ENCODE data around the gene PTMA.

DNA sequence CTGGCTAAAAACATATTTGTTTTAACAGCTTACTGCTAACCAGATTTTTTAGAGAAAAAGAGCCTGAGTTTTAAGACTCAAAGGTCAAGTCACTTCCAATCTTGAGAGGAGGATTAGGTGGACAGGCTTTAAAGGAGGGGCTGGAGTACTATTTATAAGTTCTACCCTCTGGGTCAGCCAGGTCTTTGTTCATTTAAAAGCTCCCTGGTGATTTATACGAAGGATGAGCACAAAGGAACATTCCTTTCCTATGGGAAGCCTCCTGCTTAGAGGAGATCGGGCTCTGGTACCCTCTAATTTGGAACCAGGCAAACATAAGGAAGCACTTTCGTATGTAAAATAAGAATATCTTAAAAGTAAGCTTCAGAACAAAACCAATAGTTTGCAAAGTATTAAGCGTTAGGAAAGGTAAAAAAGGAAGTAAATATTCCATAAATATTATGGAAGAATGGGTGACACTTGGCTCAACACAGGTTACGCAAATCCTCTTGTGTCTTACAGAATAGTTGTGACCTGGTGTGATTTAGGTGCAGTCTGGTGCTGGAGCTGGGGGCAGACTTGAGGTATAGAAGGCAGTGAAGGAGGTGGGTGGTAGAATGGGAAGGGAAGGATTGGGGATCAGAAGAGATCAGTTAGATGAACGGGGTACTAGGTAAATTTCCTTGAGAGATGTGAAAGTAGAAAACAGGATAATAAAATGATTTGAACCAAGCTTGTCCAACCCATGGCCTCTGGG is 37.1 kb downstream of the PTMA start:
- TF ChIP-seq, protein P1, sequence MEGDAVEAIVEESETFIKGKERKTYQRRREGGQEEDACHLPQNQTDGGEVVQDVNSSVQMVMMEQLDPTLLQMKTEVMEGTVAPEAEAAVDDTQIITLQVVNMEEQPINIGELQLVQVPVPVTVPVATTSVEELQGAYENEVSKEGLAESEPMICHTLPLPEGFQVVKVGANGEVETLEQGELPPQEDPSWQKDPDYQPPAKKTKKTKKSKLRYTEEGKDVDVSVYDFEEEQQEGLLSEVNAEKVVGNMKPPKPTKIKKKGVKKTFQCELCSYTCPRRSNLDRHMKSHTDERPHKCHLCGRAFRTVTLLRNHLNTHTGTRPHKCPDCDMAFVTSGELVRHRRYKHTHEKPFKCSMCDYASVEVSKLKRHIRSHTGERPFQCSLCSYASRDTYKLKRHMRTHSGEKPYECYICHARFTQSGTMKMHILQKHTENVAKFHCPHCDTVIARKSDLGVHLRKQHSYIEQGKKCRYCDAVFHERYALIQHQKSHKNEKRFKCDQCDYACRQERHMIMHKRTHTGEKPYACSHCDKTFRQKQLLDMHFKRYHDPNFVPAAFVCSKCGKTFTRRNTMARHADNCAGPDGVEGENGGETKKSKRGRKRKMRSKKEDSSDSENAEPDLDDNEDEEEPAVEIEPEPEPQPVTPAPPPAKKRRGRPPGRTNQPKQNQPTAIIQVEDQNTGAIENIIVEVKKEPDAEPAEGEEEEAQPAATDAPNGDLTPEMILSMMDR (IDR thresholded peaks at IDR 0.05; ENCODE audit: poor library complexity, severe bottlenecking), result no peak
- TF ChIP-seq, protein P2, sequence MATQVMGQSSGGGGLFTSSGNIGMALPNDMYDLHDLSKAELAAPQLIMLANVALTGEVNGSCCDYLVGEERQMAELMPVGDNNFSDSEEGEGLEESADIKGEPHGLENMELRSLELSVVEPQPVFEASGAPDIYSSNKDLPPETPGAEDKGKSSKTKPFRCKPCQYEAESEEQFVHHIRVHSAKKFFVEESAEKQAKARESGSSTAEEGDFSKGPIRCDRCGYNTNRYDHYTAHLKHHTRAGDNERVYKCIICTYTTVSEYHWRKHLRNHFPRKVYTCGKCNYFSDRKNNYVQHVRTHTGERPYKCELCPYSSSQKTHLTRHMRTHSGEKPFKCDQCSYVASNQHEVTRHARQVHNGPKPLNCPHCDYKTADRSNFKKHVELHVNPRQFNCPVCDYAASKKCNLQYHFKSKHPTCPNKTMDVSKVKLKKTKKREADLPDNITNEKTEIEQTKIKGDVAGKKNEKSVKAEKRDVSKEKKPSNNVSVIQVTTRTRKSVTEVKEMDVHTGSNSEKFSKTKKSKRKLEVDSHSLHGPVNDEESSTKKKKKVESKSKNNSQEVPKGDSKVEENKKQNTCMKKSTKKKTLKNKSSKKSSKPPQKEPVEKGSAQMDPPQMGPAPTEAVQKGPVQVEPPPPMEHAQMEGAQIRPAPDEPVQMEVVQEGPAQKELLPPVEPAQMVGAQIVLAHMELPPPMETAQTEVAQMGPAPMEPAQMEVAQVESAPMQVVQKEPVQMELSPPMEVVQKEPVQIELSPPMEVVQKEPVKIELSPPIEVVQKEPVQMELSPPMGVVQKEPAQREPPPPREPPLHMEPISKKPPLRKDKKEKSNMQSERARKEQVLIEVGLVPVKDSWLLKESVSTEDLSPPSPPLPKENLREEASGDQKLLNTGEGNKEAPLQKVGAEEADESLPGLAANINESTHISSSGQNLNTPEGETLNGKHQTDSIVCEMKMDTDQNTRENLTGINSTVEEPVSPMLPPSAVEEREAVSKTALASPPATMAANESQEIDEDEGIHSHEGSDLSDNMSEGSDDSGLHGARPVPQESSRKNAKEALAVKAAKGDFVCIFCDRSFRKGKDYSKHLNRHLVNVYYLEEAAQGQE (IDR thresholded peaks at IDR 0.05; ENCODE audit: borderline replicate concordance), result no peak
- TF ChIP-seq SMC3 (conservative IDR thresholded peaks at IDR 0.05; ENCODE audit: poor library complexity) (no peak), MXI1 (conservative IDR thresholded peaks at IDR 0.05; ENCODE audit: poor library complexity, severe bottlenecking) (no peak), POLR2AphosphoS5 (IDR thresholded peaks at IDR 0.05) (no peak), EZH2 (IDR thresholded peaks at IDR 0.05; ENCODE audit: borderline replicate concordance, insufficient read depth, low read length, poor library complexity, severe bottlenecking) (no peak), EP300 (conservative IDR thresholded peaks at IDR 0.05; ENCODE audit: poor library complexity, severe bottlenecking) (no peak), TAF1 (IDR thresholded peaks at IDR 0.05; ENCODE audit: low read depth) (no peak), RAD21 (conservative IDR thresholded peaks at IDR 0.05) (no peak)

Data from neural cell (in vitro differentiated cells).